ENCODE measurements around the gene MOB3B.

MOB3B gene

DNA sequence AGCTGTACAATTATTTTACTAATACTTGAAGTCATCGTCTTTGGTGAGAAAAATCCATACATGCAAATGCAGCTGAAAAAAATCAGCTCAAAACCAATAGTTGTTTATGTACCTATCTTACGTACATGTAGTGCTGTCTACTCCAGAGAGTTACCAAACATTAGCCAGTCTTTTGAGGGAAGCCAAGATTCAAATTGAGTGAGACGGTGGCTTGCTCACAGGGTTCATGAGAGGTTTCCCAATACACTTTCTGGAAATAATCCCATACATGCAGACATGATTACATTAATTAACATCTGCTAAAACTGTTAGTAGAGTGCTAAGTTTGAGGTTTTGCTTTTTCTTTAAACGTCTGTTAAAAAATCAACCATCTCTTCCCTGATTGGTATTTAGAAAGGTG, 41.4 kb upstream of the MOB3B start:
- in situ Hi-C loops (cut with HindIII; ENCODE audit: low pct_ligation_motif_present, low sequenced_read_pairs): no loop called here
- Histone ChIP-seq H3K4me3 (ENCODE audit: low read depth, low read length) (no peak overlapping the region), H3K27ac (no peak overlapping the region), H3K27me3 (replicated peaks) (no peaks in the 10 kb centered on the region), H3K36me3 (replicated peaks) (no peaks in the 10 kb centered on the region)
- TF ChIP-seq, protein P1, sequence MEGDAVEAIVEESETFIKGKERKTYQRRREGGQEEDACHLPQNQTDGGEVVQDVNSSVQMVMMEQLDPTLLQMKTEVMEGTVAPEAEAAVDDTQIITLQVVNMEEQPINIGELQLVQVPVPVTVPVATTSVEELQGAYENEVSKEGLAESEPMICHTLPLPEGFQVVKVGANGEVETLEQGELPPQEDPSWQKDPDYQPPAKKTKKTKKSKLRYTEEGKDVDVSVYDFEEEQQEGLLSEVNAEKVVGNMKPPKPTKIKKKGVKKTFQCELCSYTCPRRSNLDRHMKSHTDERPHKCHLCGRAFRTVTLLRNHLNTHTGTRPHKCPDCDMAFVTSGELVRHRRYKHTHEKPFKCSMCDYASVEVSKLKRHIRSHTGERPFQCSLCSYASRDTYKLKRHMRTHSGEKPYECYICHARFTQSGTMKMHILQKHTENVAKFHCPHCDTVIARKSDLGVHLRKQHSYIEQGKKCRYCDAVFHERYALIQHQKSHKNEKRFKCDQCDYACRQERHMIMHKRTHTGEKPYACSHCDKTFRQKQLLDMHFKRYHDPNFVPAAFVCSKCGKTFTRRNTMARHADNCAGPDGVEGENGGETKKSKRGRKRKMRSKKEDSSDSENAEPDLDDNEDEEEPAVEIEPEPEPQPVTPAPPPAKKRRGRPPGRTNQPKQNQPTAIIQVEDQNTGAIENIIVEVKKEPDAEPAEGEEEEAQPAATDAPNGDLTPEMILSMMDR (IDR thresholded peaks at IDR 0.05; ENCODE audit: low read depth, low read length, missing control alignments): no peak
- no peak for DNase-seq

DNA sequence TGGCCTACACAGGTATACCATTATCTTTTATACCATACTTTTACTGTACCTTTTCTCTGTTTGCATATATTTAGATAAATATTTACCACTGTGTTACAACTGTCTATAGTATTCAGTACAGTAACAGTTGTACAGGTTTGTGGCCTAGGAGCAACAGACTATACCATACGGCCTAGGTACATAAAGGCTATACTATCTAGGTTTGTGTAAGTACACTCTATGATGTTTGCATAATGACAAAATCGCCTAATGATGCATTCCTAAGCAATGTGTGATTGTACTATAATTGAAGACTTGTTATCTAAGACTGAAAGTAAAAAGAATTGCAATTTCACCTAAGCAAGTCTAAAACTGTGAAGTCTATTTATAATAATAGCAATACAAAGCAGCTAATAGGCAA, 39.8 kb upstream of the MOB3B start:
- H3K27me3 ChIP-seq (replicated peaks): no peaks in the 10 kb centered on the region
- H3K36me3 ChIP-seq (replicated peaks): no peaks in the 10 kb centered on the region
- H3K27ac ChIP-seq: no peak overlapping the region
- TF ChIP-seq, protein P1 (IDR thresholded peaks at IDR 0.05; ENCODE audit: low read depth, low read length, missing control alignments): no peak
- in situ Hi-C loops (cut with HindIII; ENCODE audit: low pct_ligation_motif_present, low sequenced_read_pairs): no loop called here
- DNase-seq: no peak
- no peak overlapping the region for H3K4me3 ChIP-seq (ENCODE audit: low read depth, low read length)

DNA sequence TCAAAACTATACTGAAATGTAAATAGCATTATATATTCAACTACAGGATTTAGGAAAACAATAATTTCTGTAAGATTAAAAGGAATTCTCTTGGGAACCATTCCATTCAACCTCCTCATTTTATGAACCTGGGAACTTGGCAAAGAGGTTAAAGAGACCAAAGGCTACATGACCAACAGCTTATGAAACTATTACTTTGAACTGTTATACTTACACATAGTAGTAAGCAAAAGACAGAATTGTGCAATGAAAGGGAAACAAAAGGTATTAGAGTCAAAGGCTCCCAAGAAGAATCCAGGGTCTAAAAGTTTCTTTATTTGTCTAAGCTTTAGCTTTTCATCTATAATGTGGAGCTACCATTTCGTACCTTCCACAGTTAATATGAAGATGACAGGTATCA, 36.5 kb upstream of the MOB3B start:
- DNase-seq: no peak
- in situ Hi-C loops (cut with HindIII; ENCODE audit: low pct_ligation_motif_present, low sequenced_read_pairs): no loop called here
- Histone ChIP-seq H3K27me3 (replicated peaks) (no peaks in the 10 kb centered on the region), H3K27ac (no peak overlapping the region), H3K36me3 (replicated peaks) (no peaks in the 10 kb centered on the region), H3K4me3 (ENCODE audit: low read depth, low read length) (no peak overlapping the region)
- TF ChIP-seq, protein P1 (IDR thresholded peaks at IDR 0.05; ENCODE audit: low read depth, low read length, missing control alignments): no peak

DNA sequence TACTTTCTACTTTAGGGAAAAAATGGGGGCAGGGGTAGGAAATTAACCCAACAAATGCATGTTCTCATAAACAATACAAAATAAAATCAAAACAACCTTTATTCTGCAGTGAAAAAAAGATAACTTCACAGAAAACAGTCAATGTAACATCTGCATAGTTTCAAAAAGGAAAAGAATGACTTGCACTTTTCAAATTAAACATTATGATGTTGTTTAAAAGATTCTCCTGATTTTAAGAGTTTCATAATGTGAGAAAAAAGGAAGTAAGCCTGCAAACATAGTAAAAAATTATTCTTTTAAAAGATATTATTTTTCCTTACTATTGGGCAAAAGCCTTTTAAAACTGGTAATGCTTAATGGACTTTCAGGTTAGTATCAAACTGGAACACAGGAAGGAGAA, 36.1 kb upstream of the MOB3B start:
- Histone ChIP-seq H3K27ac (no peak overlapping the region), H3K36me3 (replicated peaks) (no peaks in the 10 kb centered on the region), H3K27me3 (replicated peaks) (no peaks in the 10 kb centered on the region), H3K4me3 (ENCODE audit: low read depth, low read length) (no peak overlapping the region)
- in situ Hi-C loops (cut with HindIII; ENCODE audit: low pct_ligation_motif_present, low sequenced_read_pairs): no loop called here
- DNase-seq: no peak
- TF ChIP-seq, protein P1 (IDR thresholded peaks at IDR 0.05; ENCODE audit: low read depth, low read length, missing control alignments): no peak

GRCh38 chr9:27564670-27565069, 35.1 kb upstream of the MOB3B start:
- in situ Hi-C loops (cut with HindIII; ENCODE audit: low pct_ligation_motif_present, low sequenced_read_pairs): no loop called here
- Histone ChIP-seq H3K36me3 (replicated peaks) (no peaks in the 10 kb centered on the region), H3K4me3 (ENCODE audit: low read depth, low read length) (no peak overlapping the region)

More at GRCh38 chr9:27564670-27565069, 35.1 kb upstream of the MOB3B start:
- TF ChIP-seq, protein P1 (IDR thresholded peaks at IDR 0.05; ENCODE audit: low read depth, low read length, missing control alignments): no peak
- Histone ChIP-seq H3K27me3 (replicated peaks) (no peaks in the 10 kb centered on the region), H3K27ac (no peak overlapping the region)
- no peak for DNase-seq

Measured in brain microvascular endothelial cell (primary cell).